Head of caudate nucleus (tissue), 42 donors: Measurements from ENCODE around the gene PSPH.
A peak's percentile ranks its signal among the peaks of the same experiment; 100 is the strongest.

Experiments used
- DNase-seq, 42 donors: peaks; one replicate each; pipeline versions ENCODE4 v3.0.0 to v3.0.0-alpha.2; 2020 to 2021; ENCODE audit warnings: mixed read lengths in 7 of 42
- intact Hi-C: fragments of 100-400 bp; cut with DNase I; formaldehyde crosslinking; loops from one replicate; pipeline ENCODE4 v1.15.0; 2022

The PSPH gene

GRCh38 chr7:55965100-55965470 lies 86.2 kb downstream of the PSPH start:
- peak in 1 of 42 donors; percentile 13 for DNase-seq
- intact Hi-C loops, result loop anchor here (2.0 kb wide), 1 partner anchor 86 kb away; the partner anchor contains the start of genes CCT6A and PSPH

GRCh38 chr7:55964261-55965099 lies 86.8 kb downstream of the PSPH start, which contains the start of gene NIPSNAP2:
TSS of gene NIPSNAP2 (plus strand) at chr7:55964585. CDS start at chr7:55964610, 25 bp downstream.
- intact Hi-C loops, result loop anchor here (2.0 to 5.0 kb wide), 3 partner anchors 43 to 86 kb away; partner anchors contain the start of genes CCT6A and PSPH
- DNase-seq, result peak in 41 of 42 donors; percentile 16 to 87 (median 73)

- no peak for DNase-seq
- intact Hi-C loops, result loop anchor here (2.0 to 5.0 kb wide), 3 partner anchors 44 to 87 kb away; partner anchors contain the start of genes CCT6A and PSPH
These were observed 87.6 kb downstream of the PSPH start for GRCh38 chr7:55963584-55964168.

- intact Hi-C loops, result loop anchor here (5.0 kb wide), 2 partner anchors 45 to 70 kb away; no protein-coding TSS in a partner anchor
- DNase-seq, result peak in 1 of 42 donors; percentile 3
These were observed 89.2 kb downstream of the PSPH start for GRCh38 chr7:55962014-55962413.
